Stimulated activated CD4-positive, alpha-beta T cell treated with anti-CD3 and anti-CD28 coated beads, Interleukin-1b, Interleukin-23, amount 100 ng/mL, for 48 hours (primary cell): ENCODE results near the gene GDF9.

Experiments used
- DNase-seq: peaks from one replicate; pipeline ENCODE4 v3.0.0-alpha.2; 2020

The GDF9 gene

GRCh38 chr5:132816083-132816482, 50.2 kb downstream of the GDF9 start:
- DNase-seq: no peak

GRCh38 chr5:132815454-132815853, 50.8 kb downstream of the GDF9 start:
- no peak for DNase-seq

GRCh38 chr5:132814503-132815294, 51.6 kb downstream of the GDF9 start:
- no peak for DNase-seq

- DNase-seq: no peak
Measured at GRCh38 chr5:132813599-132814502, 52.4 kb downstream of the GDF9 start.

GRCh38 chr5:132812781-132813598, 53.3 kb downstream of the GDF9 start, which contains the start of gene SOWAHA:
Gene SOWAHA, plus strand, starts transcription at chr5:132813302. Its CDS starts 320 bp downstream, at chr5:132813622.
- no peak for DNase-seq

GRCh38 chr5:132812123-132812765, 54.0 kb downstream of the GDF9 start:
- no peak for DNase-seq
